T1000 (cell line): Measurements from ENCODE around the gene TFDP1.

ENCODE experiments used
- DNase-seq: peaks from one replicate; lab custom pipeline; 2025; ENCODE audit warnings: mixed read lengths; lab: John Stamatoyannopoulos, UW

Gene TFDP1

DNA sequence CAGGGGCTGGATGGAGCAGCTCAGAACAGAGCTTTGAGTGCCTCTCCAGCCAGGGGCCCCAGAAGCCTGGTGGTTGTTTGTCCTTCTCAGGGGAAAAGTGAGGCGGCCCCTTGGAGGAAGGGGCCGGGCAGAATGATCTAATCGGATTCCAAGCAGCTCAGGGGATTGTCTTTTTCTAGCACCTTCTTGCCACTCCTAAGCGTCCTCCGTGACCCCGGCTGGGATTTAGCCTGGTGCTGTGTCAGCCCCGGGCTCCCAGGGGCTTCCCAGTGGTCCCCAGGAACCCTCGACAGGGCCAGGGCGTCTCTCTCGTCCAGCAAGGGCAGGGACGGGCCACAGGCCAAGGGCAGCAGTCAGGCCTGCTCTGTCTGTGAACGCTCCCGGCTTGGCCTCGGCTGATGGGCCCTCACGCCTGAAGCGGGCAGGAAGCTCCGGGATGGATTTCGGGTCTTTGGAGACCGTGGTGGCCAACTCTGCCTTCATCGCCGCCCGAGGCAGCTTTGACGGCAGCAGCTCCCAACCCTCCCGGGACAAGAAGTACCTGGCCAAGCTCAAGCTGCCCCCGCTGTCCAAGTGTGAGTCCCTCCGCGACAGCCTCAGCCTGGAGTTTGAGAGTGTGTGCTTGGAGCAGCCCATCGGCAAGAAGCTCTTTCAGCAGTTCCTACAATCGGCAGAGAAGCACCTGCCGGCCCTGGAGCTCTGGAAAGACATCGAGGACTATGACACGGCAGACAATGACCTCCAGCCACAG is 82.6 kb downstream of the TFDP1 start, which contains the start of gene GRK1:
Gene GRK1, plus strand, starts transcription at position 269 of the 751 bp plus-strand sequence. Its CDS starts 168 bp downstream, at position 437.
- DNase-seq: no peak

DNA sequence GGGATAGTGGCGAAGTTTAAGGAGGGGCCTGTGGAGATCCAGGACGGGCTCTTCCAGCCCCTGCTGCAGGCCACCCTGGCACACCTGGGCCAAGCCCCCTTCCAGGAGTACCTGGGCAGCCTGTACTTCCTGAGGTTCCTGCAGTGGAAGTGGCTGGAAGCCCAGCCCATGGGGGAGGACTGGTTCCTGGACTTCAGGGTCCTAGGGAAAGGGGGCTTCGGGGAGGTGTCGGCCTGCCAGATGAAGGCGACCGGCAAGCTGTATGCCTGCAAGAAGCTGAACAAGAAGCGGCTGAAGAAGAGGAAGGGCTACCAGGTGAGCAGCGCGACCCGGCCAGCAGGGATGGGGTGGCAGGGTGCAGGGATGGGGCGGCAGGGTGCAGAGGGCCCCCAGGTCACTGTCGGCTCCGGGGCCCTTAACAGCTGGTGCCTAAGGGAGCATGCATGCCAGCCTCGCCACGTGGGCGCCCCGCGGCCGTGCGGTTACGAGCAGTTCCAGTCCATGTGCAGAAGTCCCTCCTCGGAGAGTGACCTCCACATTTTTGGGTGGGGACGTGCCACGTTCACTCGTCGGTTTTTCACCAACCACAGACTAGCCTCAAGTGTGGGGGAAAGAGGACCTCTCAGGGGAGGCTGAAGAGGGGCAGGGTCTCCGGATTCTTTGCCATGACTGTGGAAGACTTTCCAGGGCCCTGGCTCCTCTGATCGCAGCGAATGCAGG is 83.4 kb downstream of the TFDP1 start:
- no peak for DNase-seq

DNA sequence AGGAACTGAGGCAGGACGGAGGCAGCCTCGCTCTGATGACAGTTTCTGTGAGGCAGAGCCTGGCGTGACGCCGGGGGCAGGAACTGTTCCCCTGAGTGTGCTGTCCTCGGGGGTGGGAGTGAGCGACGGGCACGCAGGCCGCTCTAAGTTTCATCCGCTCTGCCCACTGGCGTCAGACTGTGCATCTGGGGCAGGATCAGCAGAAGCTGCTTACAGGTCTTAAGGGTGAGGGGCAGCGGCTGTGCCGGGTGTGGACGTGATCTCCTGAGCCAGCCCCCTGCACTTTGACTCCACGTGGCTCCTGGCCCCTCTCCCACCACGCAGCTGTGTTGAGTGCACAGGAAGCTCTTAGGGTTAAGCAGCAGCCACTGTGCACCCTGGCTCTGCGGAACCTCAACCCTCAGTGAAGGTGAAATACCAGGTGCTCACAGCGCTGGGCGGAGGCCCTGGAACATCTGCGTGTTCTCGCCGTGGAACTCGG is 84.0 kb downstream of the TFDP1 start:
- DNase-seq: no peak

DNA sequence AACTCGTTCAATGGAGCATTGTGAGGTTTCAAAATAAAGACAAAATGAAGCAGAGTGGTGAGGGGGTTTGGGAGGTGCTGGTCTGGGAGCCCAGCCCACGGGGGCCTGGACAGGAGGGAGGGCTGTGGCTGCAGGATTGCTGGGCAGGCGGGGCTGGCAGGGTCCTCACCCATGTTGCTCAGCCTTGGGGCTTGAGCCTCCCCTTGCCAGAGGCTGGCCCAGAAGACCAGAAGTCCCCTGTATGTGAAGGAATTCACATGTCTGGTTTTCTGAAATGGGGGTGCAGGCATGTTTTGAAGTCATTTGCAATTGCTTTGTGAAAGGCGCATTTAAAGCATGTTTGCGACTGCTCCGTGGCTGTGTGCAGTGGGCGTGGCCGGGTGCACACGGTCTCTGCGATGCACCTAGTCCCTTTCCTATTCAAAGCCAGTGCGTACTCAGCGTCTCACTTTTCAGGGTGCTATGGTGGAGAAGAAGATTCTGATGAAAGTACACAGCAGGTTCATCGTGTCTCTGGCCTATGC is 84.7 kb downstream of the TFDP1 start:
- DNase-seq: no peak

DNA sequence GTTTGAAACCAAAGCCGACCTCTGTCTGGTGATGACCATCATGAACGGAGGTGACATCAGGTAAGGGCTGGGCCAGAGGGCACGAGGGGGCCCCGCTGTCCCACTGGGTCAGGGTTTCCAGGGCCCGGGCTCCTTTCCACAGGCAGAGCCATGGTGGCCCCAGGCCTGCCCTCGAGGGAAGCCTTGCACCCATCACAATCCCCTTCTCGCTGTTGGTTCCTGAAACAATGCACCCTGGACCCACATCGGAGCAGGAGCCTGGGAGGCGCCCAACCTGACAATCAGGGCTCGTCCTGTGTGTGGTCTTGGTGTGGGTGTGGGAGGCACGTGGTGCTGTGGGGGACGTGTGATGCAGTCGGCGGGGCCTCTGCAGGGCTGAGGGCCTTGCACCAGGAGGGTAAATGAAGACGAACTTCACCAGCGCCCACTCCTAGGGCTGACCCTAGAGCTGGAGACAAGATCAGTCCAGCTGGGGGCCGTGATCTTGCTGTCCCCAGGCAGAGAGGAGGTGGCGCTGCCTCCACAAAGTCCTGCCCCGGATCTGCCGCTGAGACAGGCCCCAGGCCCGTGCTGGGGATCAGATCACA is 85.3 kb downstream of the TFDP1 start:
- no peak for DNase-seq

DNA sequence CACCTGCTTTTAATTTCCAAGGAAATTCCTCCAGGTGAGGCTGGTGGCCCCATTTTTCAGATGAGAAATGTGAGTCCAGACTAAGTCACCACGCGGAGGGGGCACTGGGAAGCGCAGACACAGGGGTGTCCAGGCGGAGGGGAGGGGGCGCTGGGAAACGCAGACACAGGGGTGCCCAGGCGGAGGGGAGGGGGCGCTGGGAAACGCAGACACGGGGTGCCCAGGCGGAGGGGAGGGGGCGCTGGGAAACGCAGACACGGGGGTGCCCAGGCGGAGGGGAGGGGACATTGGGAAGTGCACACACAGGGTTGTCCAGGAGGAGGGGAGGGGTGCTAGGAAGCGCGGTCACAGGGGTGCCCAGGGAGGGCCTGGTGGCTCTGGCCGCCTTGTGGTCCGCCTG is 86.0 kb downstream of the TFDP1 start:
- no peak for DNase-seq

DNA sequence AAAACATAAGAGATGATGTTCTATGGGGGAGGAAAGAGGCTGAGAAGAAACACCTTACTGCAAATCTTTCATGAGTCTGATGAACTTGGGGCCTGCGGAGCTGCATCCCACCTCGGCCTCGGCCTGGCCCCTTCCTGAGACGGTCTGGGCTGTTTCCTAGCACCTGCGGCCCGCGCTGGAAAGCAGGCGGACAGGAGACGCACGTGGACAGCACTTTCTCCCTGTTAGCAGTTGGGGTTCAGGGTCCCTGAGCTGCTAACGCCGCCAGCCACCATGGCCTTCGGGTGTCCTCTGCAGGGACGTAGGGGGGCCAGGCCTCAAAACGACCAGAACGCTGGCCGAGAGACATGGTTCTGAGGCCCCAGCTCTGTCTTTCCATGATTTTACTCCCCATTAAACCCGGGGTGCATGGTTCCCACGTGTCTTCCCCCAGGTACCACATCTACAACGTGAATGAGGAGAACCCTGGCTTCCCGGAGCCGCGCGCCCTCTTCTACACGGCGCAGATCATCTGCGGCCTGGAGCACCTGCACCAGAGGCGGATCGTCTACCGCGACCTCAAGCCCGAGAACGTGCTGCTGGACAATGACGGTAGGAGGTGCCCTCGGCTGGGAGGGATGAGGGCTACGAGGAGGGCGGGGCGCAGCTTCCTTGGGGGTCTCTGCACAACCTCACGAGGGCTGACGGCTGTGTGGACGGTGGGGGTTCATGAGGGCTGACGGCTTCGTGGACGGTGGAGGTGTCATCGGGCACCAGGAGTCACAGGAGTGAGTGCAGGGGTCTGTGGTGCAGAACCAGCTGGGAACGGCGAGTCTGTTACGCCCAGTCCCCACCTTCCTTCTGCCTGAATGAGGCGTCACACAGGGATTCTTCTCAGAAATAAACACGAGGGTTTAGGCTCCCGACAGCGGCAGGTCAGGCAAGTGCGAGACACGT is 86.8 kb downstream of the TFDP1 start:
- no peak for DNase-seq

DNA sequence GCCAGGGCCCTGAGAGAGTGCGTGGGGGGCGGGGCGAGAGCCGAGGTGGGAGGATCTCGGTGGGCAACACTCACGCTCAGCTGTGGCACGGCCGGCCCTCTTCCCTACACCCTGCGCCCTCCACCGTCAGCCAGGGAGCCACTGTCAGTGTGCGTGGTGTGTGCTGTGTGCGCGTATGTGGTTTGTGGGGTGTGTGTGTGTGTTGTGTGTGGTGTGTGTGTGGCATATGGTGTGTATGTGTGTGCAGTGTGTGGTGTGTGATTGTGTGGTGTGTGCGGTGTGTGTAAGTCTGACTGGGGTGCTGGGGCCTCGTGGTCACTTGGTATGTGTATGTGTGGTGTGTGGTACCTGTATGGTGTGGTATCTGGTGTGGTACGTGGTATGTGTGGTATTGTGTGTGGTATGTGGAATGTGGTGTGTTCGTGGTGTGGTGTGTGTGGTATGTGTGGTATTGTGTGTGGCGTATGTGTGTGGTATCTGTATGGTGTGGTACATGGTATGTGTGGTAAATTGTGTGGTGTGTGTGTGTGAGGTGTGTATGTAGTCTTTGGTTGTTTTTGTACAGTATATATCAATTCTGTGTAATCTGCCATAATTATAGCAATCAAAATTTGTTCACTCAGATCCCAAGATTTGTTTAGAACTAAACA is 87.6 kb downstream of the TFDP1 start:
- no peak for DNase-seq
